Vagina (tissue), 2 donors: ENCODE data around the gene ZNF10.

ENCODE experiments used
- POLR2A ChIP-seq, 2 donors: fragments of 450-650 bp; IDR thresholded peaks; one replicate each; pipeline ENCODE4 v1.6.1; 2017; ENCODE audit warnings: antibody characterized with exemption in 2 of 2, mild to moderate bottlenecking in 2 of 2, moderate library complexity in 2 of 2
- POLR2AphosphoS5 ChIP-seq, 2 donors: sonication (generic); formaldehyde crosslinking; IDR thresholded peaks; one replicate each; pipeline ENCODE4 v1.9.0; 2017; ENCODE audit warnings: antibody characterized with exemption in 2 of 2, mild to moderate bottlenecking in 2 of 2, low read depth in 1 of 2; ENCODE audit not compliant: insufficient read depth in 1 of 2
- TF ChIP-seq, protein P1 (sequence below), 3 experiments: fragments of 450-650 bp in 2 of 3; fragments of 200-600 bp in 1 of 3; sonication (generic) in 1 of 3; IDR thresholded peaks; one replicate each; pipeline ENCODE4 v1.5.1; 2017 to 2019; ENCODE audit warnings: antibody characterized with exemption in 3 of 3, mild to moderate bottlenecking in 2 of 3, moderate library complexity in 2 of 3

DNA sequence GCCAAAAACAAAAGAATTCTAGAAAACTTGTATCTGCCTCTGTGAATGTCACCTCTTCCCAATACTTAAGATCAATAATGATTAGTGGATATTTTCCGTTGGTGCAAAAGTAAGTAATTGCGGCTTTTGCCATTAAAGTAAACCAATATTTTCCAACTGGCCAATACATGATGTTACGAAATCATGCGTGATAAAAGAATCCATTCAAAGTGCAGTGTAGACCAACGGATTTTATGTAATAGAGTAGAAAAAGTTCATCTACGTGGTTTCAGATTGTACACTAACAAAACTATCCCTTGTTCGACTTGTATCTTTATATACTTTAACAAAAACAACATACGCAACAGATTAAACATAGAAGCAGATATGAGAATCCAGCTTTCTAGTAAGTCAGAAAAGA is 50.2 kb downstream of the ZNF10 start:
- TF ChIP-seq, protein P1, sequence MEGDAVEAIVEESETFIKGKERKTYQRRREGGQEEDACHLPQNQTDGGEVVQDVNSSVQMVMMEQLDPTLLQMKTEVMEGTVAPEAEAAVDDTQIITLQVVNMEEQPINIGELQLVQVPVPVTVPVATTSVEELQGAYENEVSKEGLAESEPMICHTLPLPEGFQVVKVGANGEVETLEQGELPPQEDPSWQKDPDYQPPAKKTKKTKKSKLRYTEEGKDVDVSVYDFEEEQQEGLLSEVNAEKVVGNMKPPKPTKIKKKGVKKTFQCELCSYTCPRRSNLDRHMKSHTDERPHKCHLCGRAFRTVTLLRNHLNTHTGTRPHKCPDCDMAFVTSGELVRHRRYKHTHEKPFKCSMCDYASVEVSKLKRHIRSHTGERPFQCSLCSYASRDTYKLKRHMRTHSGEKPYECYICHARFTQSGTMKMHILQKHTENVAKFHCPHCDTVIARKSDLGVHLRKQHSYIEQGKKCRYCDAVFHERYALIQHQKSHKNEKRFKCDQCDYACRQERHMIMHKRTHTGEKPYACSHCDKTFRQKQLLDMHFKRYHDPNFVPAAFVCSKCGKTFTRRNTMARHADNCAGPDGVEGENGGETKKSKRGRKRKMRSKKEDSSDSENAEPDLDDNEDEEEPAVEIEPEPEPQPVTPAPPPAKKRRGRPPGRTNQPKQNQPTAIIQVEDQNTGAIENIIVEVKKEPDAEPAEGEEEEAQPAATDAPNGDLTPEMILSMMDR (IDR thresholded peaks at IDR 0.05): no peak
- TF ChIP-seq POLR2A (IDR thresholded peaks at IDR 0.05): no peak
- TF ChIP-seq POLR2AphosphoS5 (IDR thresholded peaks at IDR 0.05; ENCODE audit: insufficient read depth in 1 of 2, low read depth in 1 of 2): no peak
